Measurements from ENCODE around the gene ACTR1A. TPM values are rescaled to one million over a fixed set of nuclear protein-coding genes. Genes with fewer than 3 reads are reported as not detected.
A peak's percentile ranks its signal among the peaks of the same experiment; 100 is the strongest.

The ACTR1A gene
- total RNA-seq, 2 donors from 2014 or later = 57.5 to 58.0 TPM

GRCh38 chr10:102432162-102432950, 70.2 kb downstream of the ACTR1A start, which contains the start of gene CUEDC2:
CUEDC2 (minus strand) TSS chr10:102432574; CDS start chr10:102425188, 7,386 bp downstream.
- H3K4me3 Mint-ChIP-seq = peak within 1 kb of the TSS; percentile 94
- H3K9me3 ChIP-seq (ENCODE audit: control insufficient read depth, low read length, poor library complexity, severe bottlenecking) = no peaks in the 10 kb centered on the region
- peak; percentile 86 to 94 (median 92) for DNase-seq
- ATAC-seq = peak; percentile 97
- H3K4me1 Mint-ChIP-seq = peaks cover 45% of the 10 kb centered on the region
- H3K36me3 Mint-ChIP-seq (ENCODE audit: low read depth) = peaks cover 3% of the 10 kb centered on the region
- no peaks in the 10 kb centered on the region for H3K27me3 Mint-ChIP-seq
- H3K27ac Mint-ChIP-seq = peak within 1 kb of the TSS; percentile 96

- H3K27me3 Mint-ChIP-seq = no peaks in the 10 kb centered on the region
- peak overlapping the region; percentile 96 for H3K27ac Mint-ChIP-seq
Measured at GRCh38 chr10:102431452-102432124, 70.9 kb downstream of the ACTR1A start.

GRCh38 chr10:102429468-102429867, 73.0 kb downstream of the ACTR1A start:
- Mint-ChIP-seq H3K27ac (no peak overlapping the region), H3K36me3 (ENCODE audit: low read depth) (peaks cover 4% of the 10 kb centered on the region), H3K4me3 (no peak overlapping the region), H3K4me1 (peaks cover 36% of the 10 kb centered on the region), H3K27me3 (no peaks in the 10 kb centered on the region)
- no peak for DNase-seq
- H3K9me3 ChIP-seq (ENCODE audit: control insufficient read depth, low read length, poor library complexity, severe bottlenecking) = no peaks in the 10 kb centered on the region
- no peak for ATAC-seq

More at GRCh38 chr10:102431452-102432124, 70.9 kb downstream of the ACTR1A start:
- peak overlapping the region; percentile 94 for H3K4me3 Mint-ChIP-seq
- peaks cover 4% of the 10 kb centered on the region for H3K36me3 Mint-ChIP-seq (ENCODE audit: low read depth)
- DNase-seq (no peak), ATAC-seq (no peak)
- H3K9me3 ChIP-seq (ENCODE audit: control insufficient read depth, low read length, poor library complexity, severe bottlenecking) = no peaks in the 10 kb centered on the region
- peaks cover 43% of the 10 kb centered on the region for H3K4me1 Mint-ChIP-seq

Other genes starting within 250 kb of the ACTR1A start
- gene NFKB2, start 107.0 kb downstream of the ACTR1A start, total RNA-seq = 100 to 1,000 TPM; 364 to 390 TPM
- gene PSD, start 83.9 kb downstream of the ACTR1A start, total RNA-seq = 1 to 10 TPM; 2.9 to 5.1 TPM
- 10 to 100 TPM in 1 of 2 donors, 1 to 10 TPM in 1; 9.9 to 14.2 TPM for gene FBXL15, start 81.9 kb downstream of the ACTR1A start, total RNA-seq
- 10 to 100 TPM; 27.4 to 30.7 TPM for gene CUEDC2, start 70.1 kb downstream of the ACTR1A start, total RNA-seq
- gene C10orf95, start 51.2 kb downstream of the ACTR1A start, total RNA-seq = under 1 TPM in 1 of 2 donors, not detected in 1; 0.50 TPM
- 10 to 100 TPM; 14.4 to 16.4 TPM for gene SUFU, start 1.3 kb upstream of the ACTR1A start, total RNA-seq
- 10 to 100 TPM; 63.6 to 73.0 TPM for gene TRIM8, start 141.8 kb upstream of the ACTR1A start, total RNA-seq
- gene ARL3, start 211.7 kb upstream of the ACTR1A start, total RNA-seq = 1 to 10 TPM; 3.2 to 3.7 TPM
- 1 to 10 TPM; 5.6 to 7.9 TPM for gene SFXN2, start 211.9 kb upstream of the ACTR1A start, total RNA-seq
- gene WBP1L, start 241.2 kb upstream of the ACTR1A start, total RNA-seq = 10 to 100 TPM; 21.1 to 26.6 TPM